Astrocyte (in vitro differentiated cells and primary cell): Measurements from ENCODE around the gene MKLN1.

ENCODE experiments used
- EZH2 ChIP-seq: IDR thresholded peaks from 2 replicates; pipeline ENCODE4 v1.6.1; 2012; ENCODE audit warnings: mild to moderate bottlenecking, low read length, inconsistent platforms; ENCODE audit not compliant: insufficient read depth
- TF ChIP-seq, protein P1 (sequence below): IDR thresholded peaks from 2 replicates; pipeline ENCODE4 v1.5.1; 2011; ENCODE audit warnings: low read depth, mild to moderate bottlenecking, inconsistent platforms, low read length, moderate library complexity; ENCODE audit not compliant: insufficient read depth

DNA sequence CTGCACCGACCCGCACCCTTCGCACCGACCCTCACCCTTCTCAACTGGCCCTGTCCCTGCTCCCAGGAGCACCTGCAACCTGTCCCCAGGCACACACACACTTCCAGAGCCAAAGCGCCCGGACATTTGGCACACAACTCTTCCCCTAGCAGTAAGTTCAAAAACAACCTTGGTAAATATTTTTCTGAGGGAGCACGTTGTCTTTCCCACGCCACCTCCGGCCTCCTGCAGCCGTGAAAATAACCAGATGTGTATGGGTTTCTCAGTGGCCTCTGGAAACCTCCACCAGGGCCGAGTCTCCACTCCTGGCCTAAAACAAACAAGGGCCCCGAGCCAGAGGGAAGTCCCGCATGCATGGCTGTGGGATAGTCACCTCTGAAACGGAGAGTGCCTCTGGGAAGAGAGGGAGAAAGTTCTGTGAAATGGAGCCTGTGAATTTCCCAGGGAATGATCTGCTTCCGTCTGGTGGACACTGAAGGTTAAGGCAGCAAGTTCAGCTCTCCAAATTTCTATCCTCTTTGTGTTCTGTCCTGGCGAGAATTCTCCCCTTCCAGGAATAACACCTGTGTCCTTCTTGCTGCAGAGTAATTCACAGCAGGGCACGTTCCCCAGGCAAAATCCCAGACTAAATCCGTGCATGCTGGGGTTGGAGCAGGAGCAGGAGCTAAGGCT is 213.0 kb downstream of the MKLN1 start:
- TF ChIP-seq, protein P1, sequence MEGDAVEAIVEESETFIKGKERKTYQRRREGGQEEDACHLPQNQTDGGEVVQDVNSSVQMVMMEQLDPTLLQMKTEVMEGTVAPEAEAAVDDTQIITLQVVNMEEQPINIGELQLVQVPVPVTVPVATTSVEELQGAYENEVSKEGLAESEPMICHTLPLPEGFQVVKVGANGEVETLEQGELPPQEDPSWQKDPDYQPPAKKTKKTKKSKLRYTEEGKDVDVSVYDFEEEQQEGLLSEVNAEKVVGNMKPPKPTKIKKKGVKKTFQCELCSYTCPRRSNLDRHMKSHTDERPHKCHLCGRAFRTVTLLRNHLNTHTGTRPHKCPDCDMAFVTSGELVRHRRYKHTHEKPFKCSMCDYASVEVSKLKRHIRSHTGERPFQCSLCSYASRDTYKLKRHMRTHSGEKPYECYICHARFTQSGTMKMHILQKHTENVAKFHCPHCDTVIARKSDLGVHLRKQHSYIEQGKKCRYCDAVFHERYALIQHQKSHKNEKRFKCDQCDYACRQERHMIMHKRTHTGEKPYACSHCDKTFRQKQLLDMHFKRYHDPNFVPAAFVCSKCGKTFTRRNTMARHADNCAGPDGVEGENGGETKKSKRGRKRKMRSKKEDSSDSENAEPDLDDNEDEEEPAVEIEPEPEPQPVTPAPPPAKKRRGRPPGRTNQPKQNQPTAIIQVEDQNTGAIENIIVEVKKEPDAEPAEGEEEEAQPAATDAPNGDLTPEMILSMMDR: no peak
- no peak for TF ChIP-seq EZH2
